ENCODE results near the gene KRT85.
A peak's percentile ranks its signal among the peaks of the same experiment; 100 is the strongest.
"Not testable (repeated sequence)": the region's sequence is repeated elsewhere in the genome, so short reads cannot be mapped to it uniquely, and the experiment has no call there.

KRT85 gene

GRCh38 chr12:52323001-52323400 is 44.3 kb downstream of the KRT85 start:
- no peak for DNase-seq

GRCh38 chr12:52322069-52322468 is 45.2 kb downstream of the KRT85 start:
- DNase-seq = no peak

GRCh38 chr12:52321418-52321817 is 45.9 kb downstream of the KRT85 start:
- DNase-seq = no peak

- no peak for DNase-seq
Observed at GRCh38 chr12:52320784-52321400, 46.4 kb downstream of the KRT85 start, which contains the start of gene KRT83. TSS of gene KRT83 (minus strand) at chr12:52321398. CDS start at chr12:52321335, 63 bp downstream.

GRCh38 chr12:52319097-52319496 is 48.2 kb downstream of the KRT85 start:
- DNase-seq = peak; percentile 24

GRCh38 chr12:52318241-52318990 is 48.9 kb downstream of the KRT85 start:
- no peak for DNase-seq

GRCh38 chr12:52317468-52318052 is 49.7 kb downstream of the KRT85 start:
- DNase-seq = no peak

GRCh38 chr12:52316701-52317100 is 50.6 kb downstream of the KRT85 start:
- DNase-seq = no peak

GRCh38 chr12:52316290-52316689 is 51.0 kb downstream of the KRT85 start:
- no peak for DNase-seq

GRCh38 chr12:52315721-52316120 is 51.6 kb downstream of the KRT85 start:
- not testable (repeated sequence) for DNase-seq

GRCh38 chr12:52314511-52314910 is 52.8 kb downstream of the KRT85 start:
- no peak for DNase-seq

- no peak for DNase-seq
Observed at GRCh38 chr12:52313926-52314325, 53.4 kb downstream of the KRT85 start.

GRCh38 chr12:52313461-52313860 is 53.8 kb downstream of the KRT85 start:
- DNase-seq = no peak

GRCh38 chr12:52312086-52312485 is 55.2 kb downstream of the KRT85 start:
- no peak for DNase-seq

GRCh38 chr12:52311285-52311648 is 56.0 kb downstream of the KRT85 start:
- no peak for DNase-seq

- no peak for DNase-seq
Observed at GRCh38 chr12:52310622-52311284, 56.5 kb downstream of the KRT85 start.
